ENCODE results near the gene IL9R.
"Not testable (repeated sequence)": the region's sequence is repeated elsewhere in the genome, so short reads cannot be mapped to it uniquely, and the experiment has no call there.

The IL9R gene

GRCh38 chrX:156030474-156030873, 33.0 kb downstream of the IL9R start:
- not testable (repeated sequence) for DNase-seq (ENCODE audit: low read depth)
